HG03565 (cell line): ENCODE data around the gene ADAMTS13.

Experiments
- ATAC-seq: cut with Tn5 transposase; IDR thresholded peaks from one replicate; pipeline ENCODE4 v1.9.1; 2021; ENCODE audit warnings: mild to moderate bottlenecking, moderate library complexity; ENCODE audit not compliant: unreplicated experiment

ADAMTS13 gene

DNA sequence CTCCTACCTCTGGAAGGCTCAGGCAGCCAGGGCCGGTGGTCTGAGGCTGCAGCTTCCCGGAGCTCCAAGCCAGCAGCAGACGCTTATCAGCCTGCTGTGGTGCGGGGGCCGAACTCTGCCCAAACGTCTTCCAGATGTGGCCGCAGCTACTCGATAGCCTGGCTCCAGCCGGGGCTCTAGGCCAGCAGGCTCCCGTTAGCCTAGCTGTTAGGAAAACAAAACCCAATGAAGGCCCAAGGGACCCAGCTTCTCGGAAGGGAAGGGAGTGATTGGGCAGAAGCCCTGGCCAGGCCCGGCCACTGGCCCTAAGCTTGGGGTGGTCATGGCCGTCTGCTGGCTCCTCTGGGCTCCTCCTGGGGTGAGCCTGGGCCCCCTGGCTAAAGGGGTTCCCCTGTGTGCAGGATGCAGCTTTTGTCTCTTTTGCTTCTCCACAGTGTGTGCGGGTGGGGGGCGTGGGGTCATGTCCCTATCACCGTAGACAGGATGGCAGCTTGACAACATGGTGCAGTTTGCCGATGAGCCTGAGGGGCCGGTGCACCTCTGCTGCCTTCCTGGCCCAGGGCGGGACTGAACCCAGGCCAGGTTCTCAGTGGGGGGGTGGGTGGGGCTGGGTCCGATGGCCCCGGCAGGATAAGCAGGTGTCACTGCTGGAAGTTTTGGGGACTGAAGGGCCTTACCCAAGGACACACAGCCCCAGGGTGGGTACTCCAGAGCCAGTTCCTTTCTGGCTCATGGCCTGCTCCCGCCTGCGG, 83.9 kb downstream of the ADAMTS13 start:
- no peak for ATAC-seq

- ATAC-seq = no peak
Observed at GRCh38 chr9:133506653-133507038, 84.5 kb downstream of the ADAMTS13 start.

GRCh38 chr9:133507246-133507965, 85.2 kb downstream of the ADAMTS13 start:
- no peak for ATAC-seq

DNA sequence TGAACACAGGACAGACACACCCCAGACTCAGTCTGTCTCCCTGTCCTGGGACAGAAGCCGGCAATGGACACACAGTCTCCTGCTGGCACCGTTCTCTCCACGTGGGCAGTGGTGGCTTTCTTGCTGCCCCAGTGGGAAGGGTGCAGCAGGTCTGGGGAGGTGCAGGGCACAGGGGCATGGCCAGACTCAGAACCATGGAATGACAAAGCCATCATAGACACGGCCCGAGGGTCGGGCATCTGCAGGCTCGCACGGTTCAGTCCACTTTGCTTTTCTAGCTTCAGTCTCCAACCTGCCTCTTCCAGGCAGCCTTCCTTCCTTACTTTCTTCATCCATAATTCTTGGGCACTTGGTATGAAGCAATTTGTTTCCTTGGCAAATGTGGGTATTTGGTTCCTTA, 85.9 kb downstream of the ADAMTS13 start:
- no peak for ATAC-seq
